ENCODE results near the gene CLGN. TPM values are rescaled to one million over a fixed set of nuclear protein-coding genes. Genes with fewer than 3 reads are reported as not detected.

CLGN gene
- total RNA-seq, 2 experiments from 2014 or later, result 0.23 to 0.31 TPM

DNA sequence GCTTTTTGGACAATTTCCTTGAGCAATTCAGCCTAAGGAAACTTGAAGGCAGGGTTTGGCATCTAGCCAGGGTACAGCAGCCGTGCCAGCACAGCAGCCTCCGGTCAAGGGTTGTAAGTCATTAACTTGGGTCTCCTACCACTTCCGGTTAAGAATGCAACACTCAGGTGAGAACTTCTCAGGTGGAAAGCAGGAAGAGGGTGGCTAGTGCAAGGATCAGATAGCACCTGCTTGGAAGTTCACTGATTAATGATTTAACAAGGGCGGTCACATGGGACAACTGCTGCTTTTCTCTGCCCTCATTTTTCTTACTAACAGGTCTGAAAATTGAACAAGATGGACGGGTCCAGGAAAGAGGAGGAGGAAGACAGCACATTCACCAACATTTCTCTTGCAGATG, 84.1 kb downstream of the CLGN start:
- no peaks in the 10 kb centered on the region for H3K36me3 Mint-ChIP-seq (ENCODE audit: low read depth)
- TF ChIP-seq, protein P1, sequence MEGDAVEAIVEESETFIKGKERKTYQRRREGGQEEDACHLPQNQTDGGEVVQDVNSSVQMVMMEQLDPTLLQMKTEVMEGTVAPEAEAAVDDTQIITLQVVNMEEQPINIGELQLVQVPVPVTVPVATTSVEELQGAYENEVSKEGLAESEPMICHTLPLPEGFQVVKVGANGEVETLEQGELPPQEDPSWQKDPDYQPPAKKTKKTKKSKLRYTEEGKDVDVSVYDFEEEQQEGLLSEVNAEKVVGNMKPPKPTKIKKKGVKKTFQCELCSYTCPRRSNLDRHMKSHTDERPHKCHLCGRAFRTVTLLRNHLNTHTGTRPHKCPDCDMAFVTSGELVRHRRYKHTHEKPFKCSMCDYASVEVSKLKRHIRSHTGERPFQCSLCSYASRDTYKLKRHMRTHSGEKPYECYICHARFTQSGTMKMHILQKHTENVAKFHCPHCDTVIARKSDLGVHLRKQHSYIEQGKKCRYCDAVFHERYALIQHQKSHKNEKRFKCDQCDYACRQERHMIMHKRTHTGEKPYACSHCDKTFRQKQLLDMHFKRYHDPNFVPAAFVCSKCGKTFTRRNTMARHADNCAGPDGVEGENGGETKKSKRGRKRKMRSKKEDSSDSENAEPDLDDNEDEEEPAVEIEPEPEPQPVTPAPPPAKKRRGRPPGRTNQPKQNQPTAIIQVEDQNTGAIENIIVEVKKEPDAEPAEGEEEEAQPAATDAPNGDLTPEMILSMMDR (IDR thresholded peaks at IDR 0.05), result no peak
- POLR2A ChIA-PET, result no interaction called here
- DNase-seq (no peak), ATAC-seq (no peak)
- no peak overlapping the region for H3K4me3 Mint-ChIP-seq
- no peaks in the 10 kb centered on the region for H3K9me3 Mint-ChIP-seq
- peaks cover 14% of the 10 kb centered on the region for H3K27me3 Mint-ChIP-seq
- CTCF ChIA-PET, result interaction anchor here (0.9 kb wide), 1 partner anchor 18 kb away, joined by 3 read pairs; no protein-coding TSS in a partner anchor
- no peak overlapping the region for H3K27ac Mint-ChIP-seq
- peaks cover 4% of the 10 kb centered on the region for H3K4me1 Mint-ChIP-seq (ENCODE audit: low read depth)
- intact Hi-C loops (cut with micrococcal nuclease), result no loop called here

DNA sequence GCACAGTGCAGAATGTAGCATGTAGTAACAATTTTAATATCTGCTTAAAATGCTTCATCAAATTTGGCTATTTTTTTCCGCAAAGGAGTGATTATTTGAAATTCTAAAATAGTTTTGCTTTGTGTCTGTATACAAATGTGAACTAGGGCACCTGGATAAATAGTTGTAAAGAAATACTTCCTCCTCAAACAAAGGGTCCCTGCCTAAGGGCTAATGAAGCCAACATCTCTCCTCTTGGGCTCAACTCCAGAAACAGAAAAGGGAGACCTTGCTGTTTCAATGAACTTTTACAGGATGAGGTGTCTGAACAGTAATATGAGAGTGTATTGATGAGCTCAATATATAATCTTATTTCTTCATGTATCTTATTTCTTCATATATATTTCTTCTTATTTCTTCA, 84.8 kb downstream of the CLGN start:
- peaks cover 4% of the 10 kb centered on the region for H3K4me1 Mint-ChIP-seq (ENCODE audit: low read depth)
- intact Hi-C loops (cut with micrococcal nuclease), result no loop called here
- no peak for ATAC-seq
- H3K4me3 Mint-ChIP-seq, result no peak overlapping the region
- peaks cover 15% of the 10 kb centered on the region for H3K27me3 Mint-ChIP-seq
- no peak overlapping the region for H3K27ac Mint-ChIP-seq
- CTCF ChIA-PET, result interaction anchor here (1.9 kb wide), 1 partner anchor 17 kb away, joined by 9 read pairs; no protein-coding TSS in a partner anchor
- DNase-seq, result no peak
- TF ChIP-seq, protein P1 (IDR thresholded peaks at IDR 0.05), result no peak
- POLR2A ChIA-PET, result no interaction called here
- no peaks in the 10 kb centered on the region for H3K36me3 Mint-ChIP-seq (ENCODE audit: low read depth)
- H3K9me3 Mint-ChIP-seq, result no peaks in the 10 kb centered on the region

Other genes with a start within 250 kb of the CLGN start
- gene SCOC, start 54.0 kb downstream of the CLGN start, total RNA-seq, result 10 to 100 TPM; 44.6 to 44.7 TPM
- gene MGAT4D, start 70.6 kb upstream of the CLGN start, total RNA-seq, result not detected
- gene ELMOD2, start 96.5 kb upstream of the CLGN start, total RNA-seq, result 10 to 100 TPM; 11.9 to 15.8 TPM
- gene UCP1, start 141.3 kb upstream of the CLGN start, total RNA-seq, result not detected

Measured in activated CD8-positive, alpha-beta T cell treated with anti-CD3 and anti-CD28 coated beads for 36 hours (primary cell).